Measurements from ENCODE around the gene BRF1.
"Not testable (repeated sequence)": the region's sequence is repeated elsewhere in the genome, so short reads cannot be mapped to it uniquely, and the experiment has no call there.

The BRF1 gene

GRCh38 chr14:105300542-105301102, at the start of gene BRF1:
BRF1 (minus strand) TSS chr14:105301001; CDS start chr14:105300629, 372 bp downstream.
- peak; percentile 94 for DNase-seq (ENCODE audit: low read depth)

DNA sequence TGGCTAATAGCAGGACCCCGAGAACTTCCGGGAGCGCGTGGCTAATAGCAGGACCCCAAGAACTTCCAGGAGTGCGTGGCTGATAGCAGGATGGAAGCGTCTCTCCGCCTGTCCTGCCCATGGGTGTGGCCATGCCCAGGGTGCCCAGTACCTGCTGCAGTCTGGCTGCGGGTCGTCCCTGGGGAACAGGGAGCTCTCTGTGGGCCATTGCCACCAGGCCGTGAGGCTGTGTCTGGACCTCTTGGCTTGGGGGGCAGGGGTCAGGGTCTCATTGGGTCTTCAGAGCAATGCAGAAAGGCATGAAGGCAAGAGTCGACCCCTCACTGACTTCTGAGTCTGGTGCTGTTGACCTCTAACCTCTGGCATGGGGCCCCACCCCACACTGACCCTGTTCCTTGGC, 49.2 kb upstream of the BRF1 start:
- no peak for DNase-seq (ENCODE audit: low read depth)

GRCh38 chr14:105348945-105349699, 48.3 kb upstream of the BRF1 start:
- DNase-seq (ENCODE audit: low read depth): no peak

DNA sequence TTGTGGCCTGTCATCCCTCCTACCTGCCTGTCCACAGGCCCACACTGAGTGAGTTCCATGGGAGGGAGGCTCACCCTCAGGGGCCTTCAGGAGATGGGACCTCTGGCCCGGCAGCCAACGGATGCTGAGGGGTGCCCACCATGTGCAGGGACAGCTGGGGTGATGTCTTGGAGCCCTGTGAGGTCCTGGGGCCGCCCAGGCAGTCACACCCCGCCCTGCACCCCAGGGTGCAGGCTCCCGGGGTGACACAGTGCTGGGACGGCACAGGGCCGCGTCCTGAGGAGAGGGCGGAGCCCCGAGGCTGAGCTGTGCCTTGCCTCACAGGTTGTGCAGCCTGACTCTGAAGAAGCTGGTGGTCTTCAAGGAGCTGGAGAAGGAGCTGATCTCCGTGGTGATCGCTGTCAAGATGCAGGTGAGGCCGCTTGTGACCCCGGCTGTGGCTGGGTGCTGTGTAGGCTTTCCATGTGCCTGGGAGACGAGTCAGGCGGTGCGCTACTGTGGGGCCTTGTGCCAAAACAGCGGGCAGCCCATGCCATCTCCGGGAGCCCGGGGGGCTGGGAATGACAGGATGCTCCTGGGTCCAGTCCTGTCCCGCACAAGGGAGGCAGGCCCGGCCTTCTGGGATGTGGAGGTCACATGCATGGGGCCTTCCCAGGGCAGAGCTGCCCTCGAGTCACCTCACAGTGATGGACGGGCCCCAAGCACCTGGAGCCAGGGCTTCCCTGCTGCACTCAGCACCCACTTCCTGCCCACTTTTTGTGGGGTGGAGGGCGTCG, 47.6 kb upstream of the BRF1 start:
- no peak for DNase-seq (ENCODE audit: low read depth)

GRCh38 chr14:105347587-105347968, 46.8 kb upstream of the BRF1 start:
- no peak for DNase-seq (ENCODE audit: low read depth)

DNA sequence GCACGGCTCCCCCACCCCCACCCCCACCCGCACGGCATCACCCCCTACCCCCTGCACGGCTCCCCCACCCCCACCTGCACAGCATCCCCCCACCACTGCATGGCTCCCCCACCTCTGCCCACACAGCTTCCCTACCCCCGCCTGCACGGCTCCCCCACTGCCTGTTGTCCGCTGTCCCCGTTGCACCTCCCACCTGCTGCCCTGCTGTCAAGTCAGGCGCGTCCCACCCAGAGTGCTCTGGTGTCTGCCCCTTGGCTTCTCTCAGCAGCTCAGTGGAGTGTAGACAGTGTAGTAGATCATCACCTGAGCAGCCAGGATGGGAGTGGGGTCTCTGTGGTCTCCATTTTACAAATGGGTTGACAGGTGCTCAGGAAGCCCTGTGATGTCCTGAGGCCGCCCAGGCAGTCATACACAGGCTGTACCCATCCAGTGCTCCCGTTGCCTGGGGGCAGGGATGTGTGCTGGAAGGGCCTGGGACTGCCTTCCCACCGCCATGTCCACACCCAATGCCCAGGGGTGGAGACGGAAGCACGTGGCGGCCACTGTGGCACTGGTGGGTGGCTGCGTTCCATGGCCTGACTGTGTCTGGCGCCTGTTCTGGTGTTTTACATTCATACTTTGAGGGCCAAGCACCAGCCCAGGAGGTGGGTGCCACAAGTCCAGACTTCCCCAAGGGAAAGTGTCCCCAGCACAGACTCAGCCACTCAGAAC, 46.2 kb upstream of the BRF1 start:
- DNase-seq (ENCODE audit: low read depth): no peak

- no peak for DNase-seq (ENCODE audit: low read depth)
Observed at GRCh38 chr14:105346200-105346533, 45.4 kb upstream of the BRF1 start.

DNA sequence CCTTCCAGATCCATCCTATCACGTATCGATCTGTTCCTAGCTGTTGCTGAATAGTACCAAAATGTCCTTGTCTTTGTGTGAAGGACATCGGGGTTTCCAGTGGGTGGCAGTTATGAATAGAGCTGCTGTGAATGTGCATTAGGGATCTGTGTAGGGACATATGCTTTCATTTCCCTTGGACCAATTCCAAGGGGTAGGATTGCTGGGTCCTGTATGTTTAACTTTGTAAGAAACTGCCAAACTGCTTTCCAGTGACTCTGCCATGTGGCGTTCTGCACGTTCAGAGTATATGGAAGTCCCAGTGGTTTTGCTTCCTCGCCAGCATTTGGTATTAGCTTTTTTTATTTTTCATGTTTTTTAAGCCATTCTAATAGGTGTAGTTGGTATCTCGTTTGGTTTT, 42.4 kb upstream of the BRF1 start:
- DNase-seq (ENCODE audit: low read depth): no peak

- DNase-seq (ENCODE audit: low read depth): no peak
Observed at GRCh38 chr14:105340821-105341733, 40.3 kb upstream of the BRF1 start.

DNA sequence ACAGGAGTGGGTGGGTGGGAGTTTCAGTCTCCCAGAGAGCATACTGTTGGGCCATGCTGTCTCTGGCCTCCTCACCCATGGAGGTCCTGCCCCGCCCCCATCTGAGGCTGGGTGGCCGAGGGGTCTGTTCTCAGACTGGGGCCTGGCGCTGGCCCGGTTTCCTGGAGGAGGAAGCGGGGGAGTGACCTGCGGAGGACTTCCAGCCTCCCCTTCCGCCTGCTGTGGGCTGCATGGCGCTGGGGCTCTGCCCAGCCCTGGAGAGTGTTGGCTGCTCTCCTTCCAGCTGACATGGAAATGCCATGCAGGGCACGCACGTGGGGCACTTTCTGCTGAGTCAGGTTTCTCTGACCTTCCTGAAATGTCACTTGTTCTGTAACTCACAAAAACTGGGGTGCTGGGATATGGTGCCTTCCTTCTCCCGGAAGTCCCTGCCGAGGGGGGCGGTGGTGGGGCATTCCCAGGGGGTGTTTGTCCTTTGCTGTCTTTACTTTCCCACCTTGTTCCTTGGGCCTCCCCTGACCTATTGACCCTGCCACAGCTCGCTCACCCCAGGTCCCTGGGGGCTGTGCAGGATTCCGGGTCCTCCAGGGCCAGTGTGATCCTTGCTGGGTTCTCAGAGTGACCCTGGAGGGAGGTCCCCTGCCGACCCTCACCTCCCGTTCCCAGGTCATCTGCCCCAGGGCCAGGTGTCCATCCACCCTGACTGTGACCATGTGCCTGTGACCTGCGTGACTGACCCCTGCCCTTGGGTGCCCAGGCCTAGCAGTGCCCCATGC, 37.4 kb upstream of the BRF1 start:
- DNase-seq (ENCODE audit: low read depth): no peak

GRCh38 chr14:105337433-105337832, 36.6 kb upstream of the BRF1 start:
- no peak for DNase-seq (ENCODE audit: low read depth)

GRCh38 chr14:105336477-105337287, 35.9 kb upstream of the BRF1 start:
- DNase-seq (ENCODE audit: low read depth): no peak

GRCh38 chr14:105335735-105336476, 35.1 kb upstream of the BRF1 start:
- no peak for DNase-seq (ENCODE audit: low read depth)

GRCh38 chr14:105335231-105335542, 34.4 kb upstream of the BRF1 start:
- not testable (repeated sequence) for DNase-seq (ENCODE audit: low read depth)

DNA sequence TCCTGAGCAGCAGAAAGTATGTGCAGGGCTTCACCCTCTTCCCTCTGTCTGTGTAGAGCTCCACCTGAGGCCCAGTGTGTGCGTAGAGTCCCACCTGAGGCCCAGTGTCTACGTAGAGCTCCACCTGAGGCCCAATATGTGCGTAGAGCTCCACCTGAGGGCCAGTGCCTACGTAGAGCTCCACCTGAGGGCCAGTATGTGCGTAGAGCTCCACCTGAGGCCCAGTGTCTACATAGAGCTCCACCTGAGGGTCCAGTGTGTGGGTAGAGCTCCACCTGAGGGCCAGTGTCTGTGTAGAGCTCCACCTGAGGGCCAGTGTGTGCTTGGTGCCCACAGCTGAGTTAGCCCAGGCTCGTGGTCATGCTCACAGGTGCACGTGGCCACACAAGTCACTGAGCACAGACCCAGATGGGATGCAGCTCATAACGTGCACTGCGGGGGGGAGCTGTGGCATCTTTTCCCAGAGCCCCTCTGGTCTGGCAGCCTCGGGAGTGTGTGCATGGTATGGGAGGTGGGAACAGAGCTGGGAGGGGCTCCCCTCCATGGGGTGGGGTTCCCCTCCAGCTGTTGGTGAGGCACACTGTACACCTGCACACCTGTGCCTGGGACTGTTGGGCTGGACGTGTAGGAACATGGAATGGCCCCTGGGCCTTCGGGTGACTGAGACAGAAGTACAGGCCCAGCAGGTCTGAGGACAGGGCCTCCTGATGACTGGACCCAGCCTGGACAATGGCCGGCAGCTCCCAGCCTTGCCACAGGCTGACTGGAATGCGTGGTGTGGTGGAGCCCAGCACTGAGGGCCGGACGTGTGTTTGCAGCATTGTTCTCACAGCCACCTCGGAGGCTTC, 33.8 kb upstream of the BRF1 start:
- DNase-seq (ENCODE audit: low read depth): no peak

DNA sequence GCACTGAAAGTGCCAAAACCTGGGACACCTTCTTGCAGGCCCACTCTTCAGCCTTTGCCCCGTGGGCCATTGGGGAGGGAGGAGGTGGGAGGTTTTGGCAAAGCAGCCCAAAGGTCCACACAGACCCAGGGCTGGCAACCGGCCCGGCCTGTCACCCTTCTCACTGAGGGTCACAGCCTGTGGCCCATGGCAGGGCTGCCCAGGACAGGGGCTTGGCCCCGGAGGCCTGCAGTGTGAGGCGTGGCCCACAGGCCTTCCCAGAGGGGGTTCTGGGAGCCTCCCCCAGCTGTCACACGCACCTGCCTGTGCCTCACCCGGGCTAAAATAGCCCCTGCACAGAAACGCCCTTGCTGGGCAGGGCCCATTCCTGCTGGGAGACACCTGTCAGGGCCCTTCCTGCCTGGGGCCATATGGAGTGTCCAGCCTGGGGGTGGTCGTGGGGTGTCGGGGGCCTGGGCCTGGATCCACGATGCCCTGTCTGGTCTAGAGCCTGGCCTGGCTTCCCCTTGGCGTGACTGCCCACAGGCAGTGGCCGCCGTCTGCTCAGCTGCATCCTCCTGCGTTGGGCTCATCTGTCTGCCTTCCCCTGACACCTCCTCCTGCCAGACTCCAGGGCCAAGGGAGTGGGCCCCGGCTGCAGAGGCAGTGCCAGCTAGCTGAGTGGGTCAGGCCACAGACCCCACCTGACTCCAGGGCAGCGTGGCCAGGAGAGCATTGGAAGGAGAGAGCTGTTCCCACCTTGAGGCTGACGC, 33.0 kb upstream of the BRF1 start:
- DNase-seq (ENCODE audit: low read depth): no peak

GRCh38 chr14:105333020-105333490, 32.3 kb upstream of the BRF1 start:
- no peak for DNase-seq (ENCODE audit: low read depth)
